RKO (cell line): ENCODE measurements around the gene RNF157.

Experiments used
- DNase-seq: peaks from one replicate; pipeline ENCODE4 v3.0.0-alpha.2; 2016; ENCODE audit warnings: low spot score

Gene RNF157

DNA sequence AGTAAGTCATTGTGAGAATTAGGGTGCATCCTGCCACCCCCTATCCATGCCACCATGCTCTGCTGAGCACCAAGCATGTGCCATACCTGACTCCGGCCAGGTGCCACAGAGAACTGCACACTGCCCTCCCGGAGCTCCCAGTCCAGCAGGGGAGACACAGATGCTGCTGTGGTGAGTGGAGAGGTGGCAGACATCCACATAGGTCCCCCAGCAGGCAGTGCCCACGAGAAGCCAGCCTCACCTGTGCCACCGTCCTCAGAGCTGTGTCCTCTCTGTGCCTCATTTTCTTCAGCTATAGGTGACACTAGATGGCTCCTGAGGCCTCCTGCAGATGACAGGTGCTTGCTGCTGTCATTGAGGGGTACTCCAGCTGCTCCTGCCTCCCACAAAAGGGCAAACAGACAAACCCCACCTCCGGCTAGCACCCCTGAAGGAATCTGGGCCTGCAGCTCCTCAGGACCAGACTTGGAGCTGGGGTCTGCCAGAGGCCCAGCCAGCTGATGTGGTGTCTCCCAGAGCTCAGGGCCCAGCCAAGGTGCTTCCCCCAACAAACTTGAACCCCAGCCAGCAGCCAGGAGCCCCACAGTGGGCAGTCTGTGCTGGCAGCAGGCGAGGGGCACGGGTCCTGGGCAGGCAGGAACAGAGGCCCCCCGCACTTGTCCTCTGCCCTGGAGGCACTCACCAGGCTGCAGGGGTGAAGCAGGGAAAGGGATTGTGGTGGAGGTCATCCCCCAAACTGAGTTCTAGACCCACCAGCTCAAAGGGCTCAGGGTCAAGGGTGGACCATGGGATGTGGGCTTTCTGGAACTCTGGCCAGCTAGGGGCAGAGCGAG is 116.3 kb downstream of the RNF157 start:
- no peak for DNase-seq

DNA sequence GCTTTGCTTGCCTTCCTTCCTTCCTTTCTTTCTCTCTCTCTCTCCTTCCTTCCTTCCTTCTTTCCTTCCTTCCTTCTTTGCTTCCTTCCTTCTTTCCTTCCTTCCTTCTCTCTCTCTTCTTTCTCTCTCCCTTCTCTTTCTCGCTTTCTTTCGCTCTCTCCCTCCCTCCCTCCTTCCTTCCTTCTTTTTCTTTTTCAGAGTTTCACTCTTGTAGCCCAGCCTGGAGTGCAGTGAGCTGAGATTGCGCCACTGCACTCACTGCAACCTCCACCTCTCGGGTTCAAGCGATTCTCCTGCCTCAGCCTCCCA is 117.1 kb downstream of the RNF157 start:
- DNase-seq = no peak

DNA sequence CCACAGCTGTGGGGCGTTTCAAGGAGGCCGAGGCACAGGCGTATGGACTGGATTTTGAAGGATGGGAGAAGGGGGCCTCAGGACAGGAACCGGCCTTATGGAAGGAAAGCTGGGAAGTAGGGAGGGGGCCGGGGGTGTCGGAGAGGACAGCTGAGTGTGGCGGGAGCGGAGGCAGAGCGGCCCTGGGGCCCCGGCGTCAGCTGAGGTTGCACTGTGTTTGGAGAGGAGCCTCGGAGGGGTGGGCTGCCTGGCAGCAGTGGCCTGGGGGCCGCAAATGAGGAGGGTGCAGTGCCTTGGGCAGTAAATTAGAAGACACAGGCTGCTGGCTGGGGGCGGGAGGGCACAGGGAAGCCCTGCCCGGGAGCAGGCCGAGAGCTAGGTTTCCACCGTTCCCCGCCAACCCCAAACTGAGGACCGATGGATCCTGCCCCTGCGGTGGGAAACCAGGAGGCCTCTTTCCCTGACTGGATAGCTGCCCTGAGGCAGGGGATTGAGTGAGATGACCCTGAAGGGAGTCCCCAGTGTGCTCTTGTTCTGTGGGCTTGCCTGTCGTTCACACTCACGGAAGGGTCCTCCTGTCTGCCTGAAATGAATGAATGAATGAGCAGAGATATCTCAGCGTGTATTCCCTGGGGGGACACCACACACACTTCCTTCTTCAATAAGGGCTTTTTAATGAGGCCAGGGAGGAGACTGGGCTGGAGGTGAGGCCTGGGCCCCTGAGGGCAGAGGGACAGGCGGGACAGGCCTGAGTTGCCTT is 117.7 kb downstream of the RNF157 start:
- no peak for DNase-seq

DNA sequence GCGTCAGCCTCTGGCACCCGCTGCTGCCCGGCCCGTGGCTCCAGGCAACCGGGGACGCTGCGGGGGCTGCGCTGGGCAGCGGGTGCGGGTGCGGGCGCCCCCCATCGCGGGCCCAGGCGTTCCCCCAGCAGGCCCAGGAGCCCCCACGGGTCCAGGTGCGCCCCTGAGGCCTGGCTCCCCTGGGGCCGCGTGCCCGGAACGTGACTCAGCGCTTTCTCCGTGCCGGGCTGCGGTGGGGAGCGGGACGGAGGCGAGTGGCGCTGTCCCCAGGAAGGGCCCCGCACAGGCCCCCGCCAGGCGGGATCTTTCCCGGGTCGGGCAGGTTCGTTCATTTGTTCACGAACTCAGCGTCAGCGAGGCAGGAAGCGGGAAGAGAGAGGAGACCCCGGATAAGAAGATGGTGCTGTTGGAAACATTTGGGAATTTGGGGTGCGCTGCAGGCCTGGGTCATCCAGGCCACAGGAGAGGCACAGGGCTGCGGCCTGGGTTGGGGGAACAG is 118.3 kb downstream of the RNF157 start:
- DNase-seq = no peak

DNA sequence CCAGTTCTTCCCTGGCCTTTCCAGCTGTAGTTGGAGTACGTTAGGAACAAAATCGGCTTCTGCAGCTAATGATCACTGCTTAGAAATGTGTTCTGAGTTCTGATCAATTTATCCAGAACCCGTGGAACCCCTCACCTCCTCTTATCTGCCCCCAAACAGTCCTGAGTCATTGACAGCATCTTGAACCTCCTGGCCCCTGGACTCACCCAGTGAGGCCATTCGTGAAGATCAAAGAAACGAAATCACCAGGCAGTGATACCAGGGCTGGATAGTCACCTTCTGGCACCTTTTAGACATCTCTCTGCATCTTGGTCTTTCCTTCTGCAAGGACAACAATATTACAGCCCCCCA is 119.7 kb downstream of the RNF157 start:
- no peak for DNase-seq

DNA sequence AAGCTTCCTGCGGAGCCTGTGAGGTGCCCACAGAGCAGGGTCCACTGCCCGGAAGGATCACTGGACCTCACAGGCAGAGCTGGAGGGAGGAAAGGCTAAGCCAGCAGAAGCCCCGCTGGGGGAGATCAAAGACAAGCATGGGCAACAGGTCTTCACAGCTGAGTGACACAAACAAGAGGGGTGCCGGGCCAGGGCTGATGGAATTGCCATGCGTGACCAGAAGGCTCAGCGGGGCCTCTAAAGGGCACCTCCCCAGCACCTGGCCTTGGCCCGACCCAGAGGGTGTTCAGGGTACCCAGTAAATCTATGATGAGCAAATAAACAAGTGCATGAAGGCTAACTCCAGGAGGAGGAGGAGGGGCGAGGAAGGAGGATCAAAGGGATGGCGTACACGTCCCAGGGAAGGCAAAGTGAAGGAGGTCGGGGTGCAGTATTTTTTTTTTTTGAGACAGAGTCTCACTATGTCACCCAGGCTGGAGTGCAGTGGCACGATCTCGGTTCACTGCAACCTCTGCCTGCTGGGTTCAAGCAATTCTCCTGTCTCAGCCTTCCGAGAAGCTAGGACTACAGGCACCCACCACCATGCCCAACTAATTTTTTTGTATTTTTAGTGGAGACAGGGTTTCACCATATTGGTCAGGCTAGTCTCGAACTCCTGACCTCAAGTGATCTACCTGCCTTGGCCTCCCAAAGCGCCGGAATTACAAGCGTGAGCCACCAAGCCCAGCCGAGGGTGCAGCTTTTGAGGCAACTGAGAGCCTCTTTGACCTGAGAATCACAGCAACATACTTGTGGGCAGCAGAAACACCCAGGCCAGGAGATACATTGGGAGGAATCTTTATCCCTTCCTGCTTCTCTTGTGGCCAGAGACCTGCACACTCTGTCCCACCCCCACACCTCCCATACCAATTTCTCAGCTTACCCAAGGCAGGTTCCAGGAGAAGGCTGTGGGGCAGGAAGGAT is 120.6 kb downstream of the RNF157 start:
- DNase-seq = no peak

DNA sequence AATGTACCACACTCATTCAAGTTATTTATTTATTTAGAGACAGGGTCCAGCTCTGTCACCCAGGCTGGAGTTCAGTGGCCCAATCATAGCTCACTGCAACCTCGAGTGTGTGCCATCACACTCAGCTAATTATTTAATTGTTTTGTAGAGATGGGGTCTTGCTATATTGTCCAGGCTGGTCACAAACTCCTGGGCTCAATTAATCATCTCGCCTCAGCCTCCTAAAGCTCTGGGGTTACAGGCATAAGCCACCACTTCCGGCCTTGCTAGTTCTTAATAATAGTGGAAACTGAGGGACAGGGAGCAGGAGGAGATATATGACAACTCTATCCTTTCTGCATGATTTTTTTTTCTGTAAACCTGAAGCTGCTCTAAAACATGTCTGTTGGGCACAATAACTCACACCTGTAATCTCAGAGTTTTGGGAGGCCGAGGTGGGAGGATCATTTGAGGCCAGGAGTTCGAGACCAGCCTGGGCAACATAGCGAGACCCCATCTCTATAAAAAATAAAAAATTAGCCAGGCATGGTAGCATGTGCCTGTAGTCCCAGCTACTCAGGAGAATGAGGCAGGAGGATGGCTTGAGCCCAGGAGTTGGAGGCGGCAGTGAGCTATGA is 125.0 kb downstream of the RNF157 start:
- DNase-seq = no peak

DNA sequence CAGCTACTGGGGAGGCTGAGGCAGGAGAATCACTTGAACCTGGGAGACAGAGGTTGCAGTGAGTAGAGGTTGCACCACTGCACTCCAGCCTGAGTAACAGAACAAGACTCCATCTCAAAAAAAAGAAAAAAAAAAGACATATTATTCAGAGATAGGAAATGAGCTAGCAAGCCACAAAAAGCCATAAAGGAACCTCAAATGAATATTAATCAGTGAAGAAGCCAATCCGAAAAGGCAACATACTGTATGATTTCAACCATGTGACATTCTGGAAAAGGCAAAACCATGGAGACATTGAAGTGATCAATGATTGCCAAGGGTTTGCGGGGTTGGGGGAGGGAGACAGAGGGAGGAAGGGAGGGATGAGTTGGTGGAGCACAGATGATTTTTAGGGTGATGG is 128.3 kb downstream of the RNF157 start:
- DNase-seq = no peak

DNA sequence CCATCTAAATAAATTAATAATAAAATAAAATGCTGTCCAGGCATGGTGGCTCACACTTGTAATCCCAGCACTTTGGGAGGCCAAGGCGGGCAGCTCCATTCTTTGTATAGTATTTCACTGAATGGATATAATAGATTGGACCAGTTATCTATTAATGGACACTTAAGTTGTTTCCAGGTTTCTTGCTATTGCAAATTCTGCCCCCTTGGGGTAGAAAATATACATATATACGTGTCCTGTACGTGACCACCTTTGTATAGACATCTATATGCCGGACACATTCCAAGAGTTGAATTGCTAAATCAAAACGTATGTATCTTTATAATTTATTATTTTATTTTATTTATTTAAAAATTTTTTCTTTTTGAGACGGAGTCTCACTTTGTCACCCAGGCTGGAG is 132.8 kb downstream of the RNF157 start:
- peak; percentile 28 for DNase-seq

DNA sequence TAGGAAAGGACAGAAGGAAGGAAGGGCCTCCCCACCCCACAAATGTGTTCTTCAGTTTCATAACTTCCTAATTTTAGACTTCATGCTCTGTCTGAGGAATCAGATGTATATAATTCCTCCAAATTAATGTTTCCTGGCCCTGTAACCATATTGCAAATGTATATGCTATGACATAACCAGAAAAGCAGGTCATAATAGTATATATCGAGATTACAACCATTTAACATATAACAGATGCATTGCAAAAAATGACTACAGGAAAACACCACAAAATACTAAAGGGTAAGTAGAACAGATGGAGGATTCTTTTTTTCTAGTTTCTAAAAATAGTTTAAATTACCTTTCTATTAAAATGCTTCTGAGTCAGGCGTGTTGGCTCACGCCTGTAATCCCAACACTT is 133.6 kb downstream of the RNF157 start:
- DNase-seq = no peak

DNA sequence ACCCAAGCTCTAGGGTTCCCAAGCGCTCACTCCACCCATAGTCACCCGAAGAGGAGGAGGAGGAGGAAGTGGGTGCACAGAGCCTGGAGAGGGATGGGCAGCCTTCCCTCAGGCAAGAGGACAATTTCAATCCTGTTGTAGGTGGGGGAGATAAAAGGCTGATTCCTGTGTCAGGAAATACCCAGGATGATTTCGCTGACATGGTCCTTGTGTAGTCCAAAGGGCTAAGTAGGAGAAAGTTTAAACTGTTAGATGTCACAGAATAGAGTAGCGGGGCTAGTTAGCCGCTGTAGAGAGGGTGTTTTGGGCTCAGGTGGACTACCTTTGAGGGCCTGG is 135.4 kb downstream of the RNF157 start:
- DNase-seq = no peak

DNA sequence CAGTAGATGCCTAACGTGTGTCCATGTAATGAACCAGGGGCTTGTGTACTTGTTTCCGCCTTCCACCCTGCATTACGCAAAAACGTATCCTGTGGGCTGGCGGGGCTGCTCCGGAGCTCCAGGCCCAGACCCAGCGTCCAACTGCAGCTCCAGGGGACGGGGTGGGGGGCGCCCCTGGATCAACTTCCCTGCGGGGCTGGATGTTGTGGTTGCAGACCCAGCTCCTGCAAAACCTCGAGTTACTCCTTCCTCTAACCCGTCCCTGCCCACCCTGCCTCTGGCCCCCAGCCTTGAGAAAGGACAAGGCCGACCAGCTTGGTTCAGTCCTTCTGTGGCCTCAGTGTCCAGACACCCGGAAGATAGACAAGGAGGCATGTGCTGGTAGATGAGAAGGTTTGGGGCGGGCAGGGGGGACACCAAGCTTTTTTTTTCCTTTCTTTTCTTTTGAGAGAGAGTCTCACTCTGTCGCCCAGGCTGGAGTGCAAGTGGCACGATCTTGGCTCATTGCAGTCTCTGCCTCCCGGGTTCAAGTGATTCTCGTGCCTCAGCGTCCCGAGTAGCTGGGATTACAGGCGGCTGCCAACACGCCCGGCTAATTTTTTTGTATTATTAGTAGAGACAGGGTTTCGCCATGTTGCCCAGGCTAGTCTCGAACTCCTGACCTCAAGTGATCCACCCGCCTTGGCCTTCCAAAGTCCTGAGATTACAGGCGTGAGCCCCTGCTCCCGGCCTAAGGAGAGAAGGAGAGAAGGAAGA is 136.0 kb downstream of the RNF157 start:
- DNase-seq = peak; percentile 25

DNA sequence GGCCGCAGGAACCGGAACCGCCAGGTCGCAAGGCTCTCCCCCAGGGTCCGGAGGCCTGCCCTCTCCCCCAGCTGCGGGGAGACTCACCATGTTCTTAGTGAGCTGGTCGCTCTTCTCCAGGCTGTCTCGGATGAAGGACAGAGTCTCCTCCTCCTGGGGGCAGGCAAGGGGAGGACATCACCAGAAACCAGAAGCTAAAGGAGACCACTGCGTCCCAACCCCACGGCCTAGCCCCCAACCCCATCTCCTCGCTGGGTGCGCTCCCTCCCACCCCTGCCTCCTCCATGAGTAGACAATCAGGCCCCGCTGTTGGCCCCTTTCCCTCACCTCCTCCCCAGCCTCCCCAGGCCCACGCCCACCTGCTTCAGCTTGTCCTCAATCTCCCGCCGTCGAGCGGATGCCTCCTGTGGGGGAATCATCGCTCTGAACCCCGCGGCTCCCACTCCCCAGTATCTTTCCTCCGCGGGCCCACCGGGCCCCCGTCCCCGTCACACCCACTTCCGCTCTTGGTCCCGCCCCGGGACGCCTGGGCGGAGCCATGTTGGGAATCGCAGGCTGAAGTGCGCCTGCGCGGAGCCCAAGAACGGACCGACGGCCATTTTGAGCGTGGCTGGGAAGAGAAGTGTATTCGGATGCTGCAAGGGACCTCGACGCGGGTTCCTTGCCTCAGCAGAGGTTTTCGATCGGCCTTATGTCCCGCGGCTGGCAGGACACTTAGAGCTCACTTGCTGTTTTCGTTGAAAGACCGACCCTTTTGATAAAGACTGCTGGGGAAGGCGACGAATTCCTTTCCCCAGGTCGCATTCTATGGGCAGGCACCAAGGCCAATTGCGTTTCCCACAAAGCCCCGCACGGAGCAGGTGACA is 136.8 kb downstream of the RNF157 start, which contains the start of gene EXOC7:
Gene EXOC7 (minus strand): TSS at position 514 of the 866 bp plus-strand sequence. CDS start 95 bp downstream, at position 419.
- peak; percentile 93 for DNase-seq

DNA sequence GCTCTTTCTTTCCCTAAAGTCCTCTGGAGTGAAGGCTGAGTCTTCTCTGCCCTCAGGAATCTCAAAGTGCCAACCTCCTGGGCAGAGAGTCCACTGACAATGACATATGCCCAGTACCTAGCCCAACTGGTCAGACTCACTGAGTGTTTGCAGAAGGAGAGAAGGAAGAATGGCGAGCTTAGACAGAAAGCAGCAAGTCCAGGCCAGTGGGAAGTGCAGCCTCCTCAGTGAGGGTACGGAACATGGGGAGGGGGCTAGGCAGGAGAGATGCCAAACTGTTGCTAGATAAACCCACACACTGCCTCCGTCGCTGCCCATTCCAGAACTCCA is 137.4 kb downstream of the RNF157 start:
- DNase-seq = peak; percentile 40

DNA sequence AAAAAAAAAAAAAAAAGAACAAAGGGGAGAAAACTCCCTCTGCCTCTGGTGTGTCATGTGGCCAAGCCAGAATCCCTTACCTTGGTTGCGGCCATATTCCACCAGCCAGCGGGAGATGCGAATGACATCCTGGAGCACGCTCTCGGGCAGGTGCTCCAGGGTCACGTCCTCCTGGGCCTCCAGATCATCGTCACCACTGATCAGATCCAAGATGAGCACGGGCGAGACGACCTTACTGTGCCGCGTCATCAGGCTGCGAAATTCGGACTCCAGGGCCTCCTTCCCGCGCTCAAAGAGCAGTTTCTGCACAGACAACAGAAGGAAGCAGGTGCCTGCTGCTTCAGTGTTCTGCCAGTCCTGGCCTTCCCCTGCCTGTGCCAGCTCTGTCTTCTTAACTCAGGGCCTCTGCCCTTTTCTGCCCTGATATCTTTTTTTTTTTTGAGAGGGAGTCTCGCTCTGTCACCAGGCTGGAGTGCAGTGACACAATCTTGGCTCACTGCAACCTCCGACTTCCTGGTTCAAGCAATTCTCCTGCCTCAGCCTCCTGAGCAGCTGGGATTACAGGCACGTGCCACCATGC is 142.5 kb downstream of the RNF157 start:
- no peak for DNase-seq

DNA sequence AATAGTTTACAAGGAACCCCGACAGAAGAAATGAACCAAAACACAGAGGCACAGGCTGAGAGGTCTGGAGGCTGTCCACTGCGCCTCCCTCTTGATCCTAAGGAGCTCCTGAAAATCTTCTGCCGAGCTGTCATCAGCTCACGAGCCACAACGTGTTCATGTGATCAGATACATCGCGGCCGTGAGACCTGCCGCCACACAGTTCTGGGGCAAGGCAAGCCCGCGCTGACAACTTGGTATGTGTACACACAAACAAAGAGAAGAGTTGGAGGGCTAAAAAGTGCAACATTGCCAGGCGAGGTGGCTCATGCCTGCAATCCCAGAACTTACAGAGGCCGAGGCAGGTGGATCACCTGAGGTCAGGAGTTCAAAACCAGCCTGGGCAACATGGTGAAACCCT is 144.3 kb downstream of the RNF157 start:
- DNase-seq = no peak

DNA sequence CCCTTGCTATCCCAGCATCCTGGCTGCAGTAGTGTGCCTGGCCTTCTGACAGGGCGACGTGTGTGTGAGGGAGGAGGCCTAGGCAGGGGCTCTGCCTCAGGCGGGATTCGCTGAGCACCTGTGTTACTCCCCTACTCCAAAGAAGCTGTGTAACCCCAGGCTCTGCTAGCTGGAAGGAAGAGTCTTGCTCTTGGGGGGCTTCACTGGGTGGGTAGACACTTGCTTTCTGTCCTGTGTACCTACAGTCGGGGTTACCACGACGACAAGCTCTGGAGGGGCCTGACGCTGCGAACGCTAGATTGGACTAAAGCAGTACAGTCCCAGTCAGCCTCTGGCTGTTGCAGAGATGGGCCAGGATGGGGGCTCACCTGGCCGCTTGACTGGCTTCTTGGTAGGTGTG is 146.2 kb downstream of the RNF157 start:
- no peak for DNase-seq

DNA sequence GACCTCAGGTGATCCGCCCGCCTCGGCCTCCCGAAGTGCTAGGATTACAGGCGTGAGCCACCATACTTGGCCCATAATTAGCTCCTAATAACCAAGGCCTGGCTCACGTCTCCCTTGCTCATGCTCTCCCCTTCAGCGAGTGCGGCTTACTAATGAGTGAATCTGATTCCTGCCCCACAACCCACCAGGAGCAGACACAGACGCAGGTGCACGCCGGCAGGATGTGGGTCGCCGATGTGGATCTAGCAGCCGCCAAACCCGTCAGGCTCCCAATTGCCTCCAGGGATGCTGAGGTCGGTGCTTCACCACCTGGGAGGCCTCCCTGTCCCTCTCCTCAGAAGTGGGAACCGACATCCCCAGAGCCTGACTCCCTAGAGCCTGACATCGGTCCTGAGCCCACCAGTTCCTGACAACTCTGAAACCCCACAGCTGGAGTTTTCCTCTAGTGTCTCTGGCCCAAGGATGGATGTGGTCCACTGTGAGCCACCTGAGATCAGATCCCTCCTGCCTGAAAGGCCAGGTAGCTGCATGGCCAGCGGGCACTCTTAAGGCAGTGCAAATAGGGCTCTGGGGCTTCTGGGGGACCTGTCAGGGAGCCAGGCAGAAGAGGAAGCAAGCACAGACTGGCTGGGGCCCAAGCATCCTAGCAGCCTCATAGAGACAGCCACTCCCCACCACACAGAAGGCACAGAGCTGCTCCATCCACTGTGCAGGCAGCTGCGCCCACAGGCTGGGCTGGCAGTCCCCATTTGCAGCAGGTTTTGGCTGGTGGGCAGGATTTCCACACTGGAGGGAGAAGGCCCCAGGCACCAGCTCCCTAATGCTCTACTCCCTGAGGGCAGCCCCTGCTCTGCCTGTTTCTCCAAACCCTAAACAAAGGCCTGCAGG is 147.5 kb downstream of the RNF157 start:
- no peak for DNase-seq
